Loucy (cell line): ENCODE measurements around the gene CCDC57.

Source experiments
- CTCF ChIP-seq: fragments of 200-600 bp; sonication (generic); conservative IDR thresholded peaks from 2 replicates; pipeline ENCODE4 v1.5.1; 2014; ENCODE audit warnings: mild to moderate bottlenecking, antibody characterized with exemption, low read length
- EZH2phosphoT487 ChIP-seq: fragments of 200-600 bp; IDR thresholded peaks from 2 replicates; pipeline ENCODE4 v1.6.1; 2018; ENCODE audit warnings: antibody characterized with exemption, mild to moderate bottlenecking, moderate library complexity, borderline replicate concordance

GRCh38 chr17:82090549-82091263, 121.9 kb downstream of the CCDC57 start:
- TF ChIP-seq CTCF (no peak), EZH2phosphoT487 (no peak)
